HCT116 (cell line): Measurements from ENCODE around the gene RIMBP2. TPM values are rescaled to one million over a fixed set of nuclear protein-coding genes. Genes with fewer than 3 reads are reported as not detected.

ENCODE experiments used
- ATAC-seq: fragments of 200-7000 bp; cut with Tn5 transposase; 2 replicates; pipeline ENCODE4 v1.9.1; 2020; ENCODE audit warnings: mild to moderate bottlenecking, moderate library complexity
- BruUV-seq: library from RNA; stranded (reverse); fragments of 400-500 nt; replicated peaks from 2 replicates; lab custom pipeline; 2021; lab: Mats Ljungman, UMichigan
- CTCF ChIA-PET: fragments of 300-600 bp; sonication (Branson Sonifier 250); formaldehyde crosslinking; loops from one replicate; lab custom pipeline; 2021; ENCODE audit warnings: antibody characterized with exemption; lab: Charles Lee
- POLR2A ChIA-PET: fragments of 300-600, 350-600 bp; sonication (Branson Sonifier 250); formaldehyde crosslinking; loops from one replicate; lab custom pipeline; 2021; ENCODE audit warnings: antibody characterized with exemption; lab: Charles Lee
- RAD21 ChIA-PET, 2 experiments: fragments of 300-600 bp; sonication (Branson Sonifier 250); formaldehyde crosslinking; loops; one replicate each; lab custom pipeline; 2023; ENCODE audit warnings: low total read pairs in 2 of 2; ENCODE audit not compliant: uncharacterized antibody in 2 of 2, unreplicated experiment in 2 of 2, low non-redundant PET in 1 of 2; lab: Charles Lee
- DNase-seq: peaks from one replicate; pipeline ENCODE4 v3.0.0-alpha.2; 2010; ENCODE audit warnings: low read depth, low spot score
- H2AFZ ChIP-seq: fragments of 200-600 bp; shearing (Covaris generic), sonication (generic); 2 replicates; pipeline ENCODE4 v1.6.1; 2017; ENCODE audit warnings: low read depth, mixed run types, mixed read lengths, antibody characterized with exemption, low read length; ENCODE audit not compliant: poor library complexity, severe bottlenecking
- H3K27ac ChIP-seq: 2 replicates; pipeline ENCODE4 v1.5.1; 2012; ENCODE audit warnings: low read depth, low read length
- H3K27me3 ChIP-seq: fragments of 200-600 bp; sonication (generic); 2 replicates; pipeline ENCODE4 v1.6.1; 2016; ENCODE audit warnings: mixed run types, low read length, mixed read lengths; ENCODE audit not compliant: insufficient read depth
- H3K36me3 ChIP-seq, 2 experiments: fragments of 200-500 bp in 1 of 2; fragments of 200-600 bp in 1 of 2; sonication (Bioruptor generic) in 1 of 2; sonication (generic) in 1 of 2; 2 replicates each; pipeline versions ENCODE4 v1.5.1 to v1.6.1; 2014 to 2016; ENCODE audit warnings: low read length in 2 of 2, inconsistent platforms in 1 of 2, mixed read lengths in 1 of 2, mixed run types in 1 of 2; ENCODE audit not compliant: insufficient read depth in 2 of 2, control insufficient read depth in 1 of 2
- H3K4me1 ChIP-seq, 2 experiments: fragments of 200-600 bp in 1 of 2; sonication (generic) in 1 of 2; 2 replicates each; pipeline versions ENCODE4 v1.5.1 to v1.6.1; 2012 to 2017; ENCODE audit warnings: low read length in 2 of 2, inconsistent platforms in 1 of 2, mild to moderate bottlenecking in 1 of 2, mixed read lengths in 1 of 2, mixed run types in 1 of 2, moderate library complexity in 1 of 2; ENCODE audit not compliant: insufficient read depth in 2 of 2, control insufficient read depth in 1 of 2
- H3K4me2 ChIP-seq: fragments of 200-600 bp; sonication (generic); 2 replicates; pipeline ENCODE4 v1.6.1; 2017; ENCODE audit warnings: mixed run types, low read length, mixed read lengths
- H3K4me3 ChIP-seq, 2 experiments: fragments of 200-600 bp in 1 of 2; sonication (generic) in 1 of 2; replicated peaks in 1 of 2; 2 replicates each; pipeline ENCODE4 v1.5.1; 2011 to 2016; ENCODE audit warnings: low read length in 2 of 2, control low read depth in 1 of 2, low read depth in 1 of 2, mild to moderate bottlenecking in 1 of 2, mixed read lengths in 1 of 2, mixed run types in 1 of 2
- H3K79me2 ChIP-seq: fragments of 200-600 bp; sonication (generic); 2 replicates; pipeline ENCODE4 v1.6.1; 2017; ENCODE audit warnings: mild to moderate bottlenecking, mixed run types, low read length, moderate library complexity, mixed read lengths; ENCODE audit not compliant: insufficient read depth
- H3K9ac ChIP-seq: fragments of 200-600 bp; sonication (generic); 2 replicates; pipeline ENCODE4 v1.6.1; 2016; ENCODE audit warnings: low read length, mixed read lengths
- H3K9me2 ChIP-seq: fragments of 200-600 bp; sonication (generic), shearing (Covaris generic); 2 replicates; pipeline ENCODE4 v1.6.1; 2017; ENCODE audit warnings: mixed run types, mild to moderate bottlenecking, moderate library complexity; ENCODE audit not compliant: insufficient read depth
- H3K9me3 ChIP-seq, 2 experiments: fragments of 200-500 bp in 1 of 2; fragments of 200-600 bp in 1 of 2; sonication (Bioruptor generic) in 1 of 2; sonication (generic) in 1 of 2; 2 replicates each; pipeline ENCODE4 v1.6.1; 2014 to 2017; ENCODE audit warnings: low read length in 2 of 2, mixed read lengths in 2 of 2, inconsistent platforms in 1 of 2, low read depth in 1 of 2, mild to moderate bottlenecking in 1 of 2, mixed run types in 1 of 2, moderate library complexity in 1 of 2; ENCODE audit not compliant: control insufficient read depth in 1 of 2, insufficient read depth in 1 of 2
- H4K20me1 ChIP-seq: fragments of 200-600 bp; sonication (generic), shearing (Covaris generic); 2 replicates; pipeline ENCODE4 v1.6.1; 2017; ENCODE audit warnings: mixed run types, mild to moderate bottlenecking, moderate library complexity; ENCODE audit not compliant: insufficient read depth
- ATF3 ChIP-seq: IDR thresholded peaks from 2 replicates; pipeline ENCODE4 v1.6.1; 2012
- CBX3 ChIP-seq: IDR thresholded peaks from 2 replicates; pipeline ENCODE4 v1.6.1; 2012; ENCODE audit warnings: low read depth
- CEBPB ChIP-seq: IDR thresholded peaks from 2 replicates; pipeline ENCODE4 v1.6.1; 2012; ENCODE audit warnings: low read depth
- ELF1 ChIP-seq: IDR thresholded peaks from 2 replicates; pipeline ENCODE4 v1.6.1; 2012; ENCODE audit warnings: low read depth, borderline replicate concordance
- EZH2 ChIP-seq: fragments of 200-600 bp; sonication (generic); IDR thresholded peaks from 2 replicates; pipeline ENCODE4 v1.6.1; 2017; ENCODE audit warnings: antibody characterized with exemption, mixed run types
- FOSL1 ChIP-seq: IDR thresholded peaks from 2 replicates; pipeline ENCODE4 v1.6.1; 2012; ENCODE audit warnings: low read depth
- JUND ChIP-seq: IDR thresholded peaks from 2 replicates; pipeline ENCODE4 v1.6.1; 2012
- MAX ChIP-seq: IDR thresholded peaks from 2 replicates; pipeline ENCODE4 v1.6.1; 2012
- RAD21 ChIP-seq: IDR thresholded peaks from 2 replicates; pipeline ENCODE4 v1.6.1; 2012; ENCODE audit warnings: low read depth, mild to moderate bottlenecking
- REST ChIP-seq: IDR thresholded peaks from 2 replicates; pipeline ENCODE4 v1.6.1; 2012; ENCODE audit warnings: low read depth
- SIN3A ChIP-seq: IDR thresholded peaks from 2 replicates; pipeline ENCODE4 v1.6.1; 2012; ENCODE audit warnings: low read depth
- YY1 ChIP-seq: IDR thresholded peaks from 2 replicates; pipeline ENCODE4 v1.6.1; 2011; ENCODE audit warnings: low read length, low read depth, moderate library complexity, mild to moderate bottlenecking; ENCODE audit not compliant: insufficient replicate concordance; ENCODE audit errors: extremely low read depth
- ZFX ChIP-seq: fragments of 450-650 bp; IDR thresholded peaks from 2 replicates; pipeline ENCODE4 v1.6.1; 2017
- ZNF274 ChIP-seq: fragments of 200-500 bp; sonication (Bioruptor generic); IDR thresholded peaks from 2 replicates; pipeline ENCODE4 v1.6.1; 2014; ENCODE audit warnings: mild to moderate bottlenecking, low read depth, low read length, inconsistent platforms
- intact Hi-C: fragments of 100-400 bp; cut with micrococcal nuclease; formaldehyde crosslinking; loops from 2 replicates; pipeline ENCODE4 v1.10.0; 2022
- total RNA-seq: library from RNA; stranded (reverse); gene quantifications from one replicate; pipeline ENCODE4 v1.2.1, GENCODE V29; 2021; ENCODE audit not compliant: unreplicated experiment

The RIMBP2 gene
- total RNA-seq, 1 experiment from 2014 or later, result not detected

- Histone ChIP-seq H3K9me3 (no peaks in the 10 kb centered on the region), H3K9ac (no peak overlapping the region), H3K79me2 (no peaks in the 10 kb centered on the region), H3K9me2 (no peaks in the 10 kb centered on the region), H3K4me3 (no peak overlapping the region), H3K27me3 (no peaks in the 10 kb centered on the region), H2AFZ (no peak overlapping the region), H4K20me1 (no peaks in the 10 kb centered on the region), H3K27ac (no peak overlapping the region), H3K36me3 (no peaks in the 10 kb centered on the region), H3K4me2 (no peak overlapping the region), H3K4me1 (no peaks in the 10 kb centered on the region)
- ATAC-seq (no peak), DNase-seq (no peak)
- ChIA-PET POLR2A (no interaction called here), CTCF (no interaction called here), RAD21 (no interaction called here)
- intact Hi-C loops, result no loop called here
- no peak for TF ChIP-seq JUND
- no peak for TF ChIP-seq SIN3A
- no peak for TF ChIP-seq RAD21
- TF ChIP-seq ZNF274, result no peak
- TF ChIP-seq ZFX, result no peak
- no peak for TF ChIP-seq EZH2
- no peak for TF ChIP-seq FOSL1
- TF ChIP-seq ATF3, result no peak
- TF ChIP-seq REST, result no peak
- TF ChIP-seq YY1, result no peak
- TF ChIP-seq CBX3, result no peak
- TF ChIP-seq ELF1, result no peak
- TF ChIP-seq MAX, result no peak
- no peak for TF ChIP-seq CEBPB
- no TSS peak for BruUV-seq
Observed at GRCh38 chr12:130435331-130435730, 280.8 kb downstream of the RIMBP2 start.
